ENCODE measurements around the gene SPOCK2.

Gene SPOCK2

DNA sequence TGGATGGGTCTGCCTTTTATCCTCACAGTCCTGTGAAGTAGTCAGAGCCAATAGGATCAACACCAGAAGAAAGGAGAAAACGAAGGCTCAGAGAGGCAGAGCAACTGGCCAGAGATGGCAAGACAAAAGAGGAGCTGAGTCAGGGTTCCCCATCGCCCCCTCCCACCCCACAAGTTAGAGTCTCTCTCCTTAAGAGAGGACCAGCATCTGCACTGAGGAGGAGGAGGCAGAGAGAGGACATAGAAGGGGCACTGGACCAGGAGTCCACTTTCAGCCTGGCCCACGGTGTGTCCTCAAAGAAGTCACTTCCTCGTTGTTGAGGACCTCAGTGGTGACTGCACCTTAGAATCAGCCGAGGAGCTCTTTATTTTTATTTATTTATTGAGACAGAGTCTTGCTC, 11.6 kb downstream of the SPOCK2 start:
- no peak for DNase-seq (ENCODE audit: low read depth)
- H3K4me3 ChIP-seq (ENCODE audit: low read depth, low read length), result no peak overlapping the region
- TF ChIP-seq, protein P1, sequence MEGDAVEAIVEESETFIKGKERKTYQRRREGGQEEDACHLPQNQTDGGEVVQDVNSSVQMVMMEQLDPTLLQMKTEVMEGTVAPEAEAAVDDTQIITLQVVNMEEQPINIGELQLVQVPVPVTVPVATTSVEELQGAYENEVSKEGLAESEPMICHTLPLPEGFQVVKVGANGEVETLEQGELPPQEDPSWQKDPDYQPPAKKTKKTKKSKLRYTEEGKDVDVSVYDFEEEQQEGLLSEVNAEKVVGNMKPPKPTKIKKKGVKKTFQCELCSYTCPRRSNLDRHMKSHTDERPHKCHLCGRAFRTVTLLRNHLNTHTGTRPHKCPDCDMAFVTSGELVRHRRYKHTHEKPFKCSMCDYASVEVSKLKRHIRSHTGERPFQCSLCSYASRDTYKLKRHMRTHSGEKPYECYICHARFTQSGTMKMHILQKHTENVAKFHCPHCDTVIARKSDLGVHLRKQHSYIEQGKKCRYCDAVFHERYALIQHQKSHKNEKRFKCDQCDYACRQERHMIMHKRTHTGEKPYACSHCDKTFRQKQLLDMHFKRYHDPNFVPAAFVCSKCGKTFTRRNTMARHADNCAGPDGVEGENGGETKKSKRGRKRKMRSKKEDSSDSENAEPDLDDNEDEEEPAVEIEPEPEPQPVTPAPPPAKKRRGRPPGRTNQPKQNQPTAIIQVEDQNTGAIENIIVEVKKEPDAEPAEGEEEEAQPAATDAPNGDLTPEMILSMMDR (IDR thresholded peaks at IDR 0.05; ENCODE audit: control insufficient read depth, extremely low read depth, insufficient read depth), result no peak

DNA sequence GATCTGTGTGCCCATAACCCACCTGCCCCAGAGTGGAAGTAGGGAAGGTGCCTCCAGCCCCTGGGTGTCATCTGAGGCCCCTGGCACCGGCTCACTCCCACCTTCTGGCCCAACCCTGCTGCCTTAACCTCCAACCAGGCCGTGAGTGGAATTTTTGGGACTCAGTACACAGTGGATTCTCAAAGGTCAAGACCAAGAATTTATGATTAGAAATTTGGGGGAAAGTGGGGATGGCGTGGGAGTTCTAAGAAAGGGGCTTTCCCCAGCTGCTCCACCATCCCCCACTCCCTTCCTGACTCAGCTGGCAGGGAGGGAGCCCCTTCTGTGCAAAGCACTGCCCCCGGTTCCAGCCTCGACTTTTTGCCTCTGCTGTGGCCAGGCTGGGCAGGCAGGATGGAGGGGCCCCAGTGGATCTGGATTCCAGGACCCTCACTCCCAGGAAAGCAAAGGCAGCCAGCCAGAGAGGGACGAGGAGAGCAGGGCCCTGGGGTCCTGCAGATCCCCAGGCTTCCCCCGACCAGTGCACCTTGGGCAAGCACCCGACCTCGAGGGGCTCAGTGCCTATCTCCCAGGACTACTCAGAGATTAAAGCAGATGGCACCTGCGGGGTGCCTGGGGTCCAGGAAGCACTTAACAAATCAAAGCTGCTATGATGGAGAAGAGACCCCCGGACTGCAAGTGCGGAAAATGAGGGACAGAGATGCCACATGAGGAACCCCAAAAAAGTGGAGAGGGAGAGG, 12.8 kb downstream of the SPOCK2 start:
- no peak for DNase-seq (ENCODE audit: low read depth)
- TF ChIP-seq, protein P1 (IDR thresholded peaks at IDR 0.05; ENCODE audit: control insufficient read depth, extremely low read depth, insufficient read depth), result no peak
- no peak overlapping the region for H3K4me3 ChIP-seq (ENCODE audit: low read depth, low read length)

DNA sequence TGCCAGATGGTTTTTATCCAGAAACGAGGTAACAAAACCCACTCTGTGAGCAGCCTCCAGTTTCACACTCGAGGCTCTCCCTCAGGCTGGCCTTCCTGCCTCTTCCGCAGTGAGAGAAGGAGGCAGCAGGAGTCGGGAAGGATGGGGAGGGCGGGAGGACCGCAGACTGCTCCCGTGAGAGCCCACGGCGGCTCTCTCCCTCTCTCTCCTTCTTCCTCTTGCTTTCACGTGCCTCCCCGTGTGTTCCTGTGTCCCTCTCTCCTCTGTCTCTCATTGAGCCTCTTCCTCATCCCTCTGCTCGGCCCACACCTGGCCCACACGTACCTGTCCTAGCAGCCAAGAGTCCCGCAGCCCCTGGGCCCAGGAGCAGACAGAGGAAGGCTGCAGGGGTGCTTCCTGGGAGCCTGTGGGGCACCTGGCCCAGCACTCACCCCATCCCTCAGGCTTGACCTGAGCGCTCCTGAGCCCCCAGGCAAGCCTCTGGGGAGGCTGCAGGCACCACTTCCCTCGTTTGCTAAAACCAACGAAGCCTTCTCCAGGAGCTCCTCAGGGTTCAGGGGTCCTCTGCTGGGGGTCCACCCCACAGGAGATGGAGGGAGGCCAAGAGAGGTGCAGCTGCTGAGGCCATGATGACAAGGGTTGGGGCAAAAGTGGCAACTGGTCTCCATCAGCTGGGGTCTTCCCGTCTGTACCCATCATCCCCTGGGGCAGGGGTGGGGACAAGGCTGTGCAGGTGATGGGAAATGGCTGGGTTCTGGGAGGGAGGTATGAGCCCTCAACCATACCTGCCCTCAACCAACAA, 13.6 kb downstream of the SPOCK2 start:
- DNase-seq (ENCODE audit: low read depth), result no peak
- TF ChIP-seq, protein P1 (IDR thresholded peaks at IDR 0.05; ENCODE audit: control insufficient read depth, extremely low read depth, insufficient read depth), result no peak
- H3K4me3 ChIP-seq (ENCODE audit: low read depth, low read length), result no peak overlapping the region

DNA sequence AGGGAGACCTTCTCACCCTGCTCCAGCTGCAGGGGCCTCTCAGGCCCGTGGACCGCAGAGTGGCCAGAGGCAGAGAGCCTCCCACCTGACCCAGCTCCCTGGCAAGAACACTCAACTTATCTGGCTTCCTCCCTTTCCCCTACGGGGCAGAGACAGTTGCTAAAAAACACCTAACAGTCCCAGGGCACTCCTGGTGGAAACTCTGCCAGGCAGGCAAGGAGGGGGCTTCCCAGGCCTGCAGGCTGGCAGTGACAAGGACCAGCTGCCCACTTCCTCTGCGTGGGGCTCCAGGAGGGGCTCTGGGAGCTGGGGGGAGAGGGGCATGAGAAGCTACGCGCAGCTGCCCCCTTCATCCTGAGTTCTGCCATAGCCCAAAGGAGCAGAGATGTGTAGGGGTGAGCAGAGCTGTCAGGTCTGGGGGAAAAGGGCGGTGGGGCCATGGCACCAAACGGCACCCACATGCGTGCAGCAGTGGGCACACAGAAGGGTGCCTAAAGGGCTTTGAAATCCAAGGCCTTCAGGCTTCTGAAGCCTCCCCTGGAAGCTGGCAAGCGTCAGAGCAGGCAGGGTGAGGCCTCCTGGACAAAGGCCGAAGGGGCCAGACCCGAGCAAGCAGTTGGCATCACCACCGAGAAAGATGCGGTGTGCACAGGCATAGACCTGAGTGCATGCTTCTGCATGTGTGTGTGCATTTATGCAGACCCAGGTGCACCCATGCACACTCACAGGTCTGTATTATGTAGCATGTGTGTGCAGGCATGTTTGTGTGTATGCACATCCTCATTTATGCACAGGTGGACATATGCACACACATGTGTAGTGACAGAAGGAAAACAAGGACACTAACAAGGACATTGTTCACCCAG, 14.4 kb downstream of the SPOCK2 start:
- no peak for DNase-seq (ENCODE audit: low read depth)
- H3K4me3 ChIP-seq (ENCODE audit: low read depth, low read length), result no peak overlapping the region
- TF ChIP-seq, protein P1 (IDR thresholded peaks at IDR 0.05; ENCODE audit: control insufficient read depth, extremely low read depth, insufficient read depth), result no peak

DNA sequence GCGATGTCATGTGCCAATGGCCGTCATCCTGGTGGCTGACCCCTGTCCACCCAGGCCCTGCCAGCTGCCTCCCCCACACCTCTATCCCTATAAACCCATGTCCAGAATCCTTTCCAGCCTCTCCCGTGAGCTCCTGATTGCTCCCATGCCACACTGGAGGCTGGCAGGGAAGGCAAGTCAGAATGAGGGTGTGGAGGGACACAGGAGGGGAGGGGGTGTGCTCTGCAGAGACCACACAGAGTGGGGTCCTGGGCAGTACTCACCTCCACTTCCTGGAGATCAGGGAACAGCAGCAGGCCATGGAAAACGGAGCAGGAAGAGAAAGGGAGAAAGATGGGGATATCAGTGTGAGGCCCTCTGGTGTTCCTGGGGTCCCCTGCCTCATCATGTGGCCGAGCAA, 15.7 kb downstream of the SPOCK2 start:
- DNase-seq (ENCODE audit: low read depth), result no peak
- TF ChIP-seq, protein P1 (IDR thresholded peaks at IDR 0.05; ENCODE audit: control insufficient read depth, extremely low read depth, insufficient read depth), result no peak

DNA sequence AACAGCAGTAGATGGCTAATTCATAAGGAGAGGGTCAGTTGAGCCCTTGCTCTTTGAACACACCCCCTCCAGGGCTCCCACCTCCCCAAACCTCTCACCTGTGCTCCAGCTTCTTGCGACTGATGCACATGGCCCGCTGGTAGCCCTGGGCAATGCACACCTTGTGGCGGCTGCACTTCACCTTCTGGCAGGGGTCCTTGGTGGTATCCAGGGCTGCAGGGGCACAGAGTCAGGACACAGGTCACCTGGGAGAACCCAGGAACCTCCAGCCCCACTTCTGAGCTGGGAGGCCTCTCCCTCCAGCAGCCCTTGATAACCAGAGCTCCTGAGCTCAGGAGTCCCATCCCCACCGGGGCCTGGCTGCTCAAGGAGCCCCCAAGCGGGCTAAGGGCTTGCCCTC, 16.3 kb downstream of the SPOCK2 start:
- TF ChIP-seq, protein P1 (IDR thresholded peaks at IDR 0.05; ENCODE audit: control insufficient read depth, extremely low read depth, insufficient read depth), result no peak
- no peak for DNase-seq (ENCODE audit: low read depth)
- H3K4me3 ChIP-seq (ENCODE audit: low read depth, low read length), result no peak overlapping the region

More for the DNA sequence above, 15.7 kb downstream of the SPOCK2 start:
- H3K4me3 ChIP-seq (ENCODE audit: low read depth, low read length), result no peak overlapping the region

Measured in LNCaP clone FGC (cell line).